HUES48 (cell line): Measurements from ENCODE around the gene APBA2.

Experiments
- H3K27ac ChIP-seq: one replicate; pipeline ENCODE4 v1.7.0; 2013; ENCODE audit warnings: low read depth, low read length, inconsistent platforms
- H3K27me3 ChIP-seq: 2 replicates; pipeline ENCODE4 v1.6.1; 2013; ENCODE audit warnings: mild to moderate bottlenecking, low read length; ENCODE audit not compliant: control insufficient read depth, insufficient read depth
- H3K36me3 ChIP-seq: 2 replicates; pipeline ENCODE4 v1.6.1; 2013; ENCODE audit warnings: low read length; ENCODE audit not compliant: control insufficient read depth, insufficient read depth
- H3K4me1 ChIP-seq: 2 replicates; pipeline ENCODE4 v1.6.1; 2013; ENCODE audit warnings: mild to moderate bottlenecking, low read length; ENCODE audit not compliant: control insufficient read depth, insufficient read depth
- H3K4me3 ChIP-seq: 2 replicates; pipeline ENCODE4 v1.5.1; 2013; ENCODE audit warnings: mild to moderate bottlenecking, low read depth, low read length
- H3K9ac ChIP-seq: 2 replicates; pipeline ENCODE4 v1.6.1; 2013; ENCODE audit warnings: mild to moderate bottlenecking, low read depth, low read length, moderate library complexity
- H3K9me3 ChIP-seq: 2 replicates; pipeline ENCODE4 v1.6.1; 2013; ENCODE audit warnings: low read length; ENCODE audit not compliant: control insufficient read depth, insufficient read depth

The APBA2 gene

DNA sequence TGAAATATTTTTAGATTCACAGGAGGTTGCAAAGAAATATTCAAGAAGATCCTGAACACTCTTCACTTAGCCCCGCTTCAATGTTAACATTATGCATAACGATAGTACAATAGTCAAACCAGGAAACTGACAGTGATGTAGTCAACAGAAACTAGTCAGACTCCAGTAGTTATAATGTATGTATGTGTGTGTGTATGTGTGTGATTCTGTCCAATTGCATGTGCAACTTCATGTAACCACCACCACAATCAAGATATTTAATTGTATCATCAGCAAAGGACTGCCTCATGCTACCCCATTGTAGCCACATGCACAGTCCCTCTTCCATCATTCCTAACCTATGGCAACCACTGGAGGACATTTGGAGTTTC lies 77.9 kb downstream of the APBA2 start:
- Histone ChIP-seq H3K4me3 (no peak overlapping the region), H3K36me3 (no peaks in the 10 kb centered on the region), H3K4me1 (no peaks in the 10 kb centered on the region), H3K9me3 (no peaks in the 10 kb centered on the region), H3K9ac (no peak overlapping the region), H3K27me3 (no peaks in the 10 kb centered on the region), H3K27ac (no peak overlapping the region)

DNA sequence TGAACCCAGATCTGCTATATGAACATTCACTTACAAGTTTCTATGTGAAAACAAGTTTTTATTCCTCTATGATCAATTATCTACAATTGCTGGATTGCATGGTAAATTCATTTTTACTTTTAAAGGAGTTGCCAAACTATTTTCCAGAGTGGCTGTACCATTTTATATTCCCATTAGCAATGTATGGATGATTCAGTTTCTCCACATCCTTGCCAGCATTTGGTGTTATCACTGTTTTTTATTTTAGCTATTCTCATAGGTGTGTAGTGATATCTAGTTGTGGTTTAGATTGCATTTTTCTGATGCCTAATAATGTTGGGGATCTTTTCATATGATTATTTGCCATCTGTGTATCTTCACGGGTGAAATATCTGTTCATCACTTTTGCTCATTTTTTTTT lies 78.3 kb downstream of the APBA2 start:
- H3K9me3 ChIP-seq: no peaks in the 10 kb centered on the region
- no peaks in the 10 kb centered on the region for H3K4me1 ChIP-seq
- H3K27ac ChIP-seq: no peak overlapping the region
- no peak overlapping the region for H3K9ac ChIP-seq
- H3K36me3 ChIP-seq: no peaks in the 10 kb centered on the region
- no peaks in the 10 kb centered on the region for H3K27me3 ChIP-seq
- no peak overlapping the region for H3K4me3 ChIP-seq

DNA sequence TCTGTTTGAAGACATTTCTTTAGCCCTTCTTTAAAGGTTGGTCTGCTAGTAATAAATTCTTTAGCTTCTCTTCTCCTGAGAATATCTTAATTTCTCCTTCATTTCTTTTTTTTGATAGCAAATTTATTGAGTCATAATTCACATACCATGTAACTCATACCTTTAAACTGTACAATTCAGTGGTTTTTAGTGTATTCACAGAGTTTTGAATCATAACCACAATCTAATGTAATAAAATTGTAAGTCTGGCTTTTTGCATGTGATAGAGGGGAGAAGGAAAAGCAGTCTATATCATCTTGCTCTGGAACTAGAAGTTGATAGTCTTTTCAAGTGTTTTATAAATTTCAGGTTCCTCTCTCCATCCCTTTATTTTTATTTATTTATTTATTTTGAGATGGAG lies 81.3 kb downstream of the APBA2 start:
- no peak overlapping the region for H3K27ac ChIP-seq
- no peak overlapping the region for H3K4me3 ChIP-seq
- no peaks in the 10 kb centered on the region for H3K4me1 ChIP-seq
- H3K9me3 ChIP-seq: no peaks in the 10 kb centered on the region
- H3K36me3 ChIP-seq: no peaks in the 10 kb centered on the region
- no peaks in the 10 kb centered on the region for H3K27me3 ChIP-seq
- no peak overlapping the region for H3K9ac ChIP-seq

DNA sequence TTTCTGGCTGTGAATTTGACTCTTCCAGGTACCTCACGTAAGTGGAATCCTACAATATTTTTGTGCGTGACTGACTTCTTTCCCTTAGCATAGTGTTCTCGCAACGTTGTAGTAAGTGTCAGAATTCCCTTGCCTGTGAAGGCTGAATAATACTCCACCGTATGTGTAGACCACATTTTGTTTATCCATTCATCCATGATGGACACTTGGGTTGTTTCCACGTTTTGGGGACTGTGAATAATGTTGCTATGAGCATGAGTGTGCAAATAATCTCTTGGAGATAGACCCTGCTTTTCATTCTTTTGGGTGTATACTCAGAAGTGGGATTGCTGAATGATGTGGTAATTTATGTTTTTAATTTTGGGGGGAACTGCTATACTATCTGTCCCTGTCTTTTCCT lies 82.2 kb downstream of the APBA2 start:
- Histone ChIP-seq H3K27me3 (no peaks in the 10 kb centered on the region), H3K36me3 (no peaks in the 10 kb centered on the region), H3K9ac (no peak overlapping the region), H3K4me3 (no peak overlapping the region), H3K9me3 (no peaks in the 10 kb centered on the region), H3K27ac (no peak overlapping the region), H3K4me1 (no peaks in the 10 kb centered on the region)

DNA sequence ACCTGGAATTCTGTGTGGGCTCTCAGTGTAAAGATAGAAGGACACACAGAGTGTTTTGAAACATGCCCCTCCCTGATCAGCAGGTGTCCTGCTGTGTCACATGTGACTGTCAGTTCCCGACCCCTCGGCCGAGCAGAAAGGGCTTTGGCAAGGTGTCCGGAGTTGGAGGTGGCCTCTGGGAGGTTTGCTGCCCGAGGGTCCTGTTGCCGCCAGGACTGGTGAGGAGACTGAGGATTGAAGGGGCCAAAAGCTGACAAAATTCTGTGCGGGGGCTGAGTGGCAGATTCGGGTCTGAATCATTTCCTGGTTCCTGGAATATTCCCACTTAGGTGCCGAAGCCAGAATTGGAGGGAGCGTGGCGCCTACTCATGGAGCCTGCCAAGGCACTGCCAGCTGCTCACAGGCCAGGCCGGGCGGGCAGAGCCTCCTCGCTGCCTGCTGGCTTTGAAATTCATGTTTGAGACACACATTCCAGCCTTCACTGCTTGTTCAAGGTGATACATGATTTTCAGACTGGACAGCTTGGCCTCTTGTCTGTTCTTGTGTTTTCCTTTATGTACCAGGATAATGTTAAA lies 83.8 kb downstream of the APBA2 start:
- no peaks in the 10 kb centered on the region for H3K4me1 ChIP-seq
- H3K36me3 ChIP-seq: no peaks in the 10 kb centered on the region
- no peaks in the 10 kb centered on the region for H3K9me3 ChIP-seq
- no peaks in the 10 kb centered on the region for H3K27me3 ChIP-seq
- no peak overlapping the region for H3K4me3 ChIP-seq
- H3K27ac ChIP-seq: no peak overlapping the region
- H3K9ac ChIP-seq: no peak overlapping the region

DNA sequence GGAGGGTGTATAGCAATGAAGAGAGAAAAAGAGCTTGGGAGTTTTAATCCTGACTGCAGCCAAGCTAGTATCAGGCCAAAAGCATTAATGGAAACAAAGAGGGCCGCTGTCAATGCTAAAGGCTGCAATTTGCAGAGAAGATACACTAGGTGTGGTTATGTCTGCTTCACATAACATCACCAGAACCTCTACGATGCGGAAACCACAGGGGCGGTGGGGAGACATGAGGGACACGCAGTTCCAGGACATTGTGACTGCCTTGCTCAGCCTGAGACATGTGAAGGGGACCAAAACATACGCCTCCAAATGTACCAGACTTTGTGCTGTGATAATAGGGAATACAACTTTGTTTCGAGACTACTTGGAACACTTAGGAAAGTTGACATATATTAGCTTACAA lies 88.4 kb downstream of the APBA2 start:
- Histone ChIP-seq H3K9ac (no peak overlapping the region), H3K4me3 (no peak overlapping the region)

DNA sequence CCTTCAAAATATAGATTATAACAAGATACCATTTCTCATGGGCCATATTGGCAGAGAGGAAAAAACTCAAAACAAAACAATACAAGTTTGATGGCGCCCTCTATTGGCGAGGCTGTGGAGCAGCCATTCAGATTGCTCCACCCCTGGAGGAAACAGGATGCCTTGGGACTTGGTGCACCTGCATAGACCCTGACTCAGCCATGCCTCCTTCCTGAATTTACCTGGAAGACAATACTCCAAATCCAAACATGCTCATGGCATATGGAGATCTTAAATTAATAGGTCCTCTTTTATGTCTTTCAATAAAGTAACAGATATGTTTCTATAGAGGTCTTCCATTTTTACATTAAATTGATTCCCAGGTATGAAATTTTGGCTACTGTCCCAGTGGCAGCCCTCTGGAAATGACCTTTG lies 90.0 kb downstream of the APBA2 start:
- Histone ChIP-seq H3K9ac (no peak overlapping the region), H3K4me1 (no peaks in the 10 kb centered on the region), H3K9me3 (no peaks in the 10 kb centered on the region), H3K27ac (no peak overlapping the region), H3K4me3 (no peak overlapping the region), H3K27me3 (no peaks in the 10 kb centered on the region), H3K36me3 (no peaks in the 10 kb centered on the region)

More for the DNA sequence above, 88.4 kb downstream of the APBA2 start:
- Histone ChIP-seq H3K27me3 (no peaks in the 10 kb centered on the region), H3K27ac (no peak overlapping the region), H3K4me1 (no peaks in the 10 kb centered on the region), H3K9me3 (no peaks in the 10 kb centered on the region), H3K36me3 (no peaks in the 10 kb centered on the region)

DNA sequence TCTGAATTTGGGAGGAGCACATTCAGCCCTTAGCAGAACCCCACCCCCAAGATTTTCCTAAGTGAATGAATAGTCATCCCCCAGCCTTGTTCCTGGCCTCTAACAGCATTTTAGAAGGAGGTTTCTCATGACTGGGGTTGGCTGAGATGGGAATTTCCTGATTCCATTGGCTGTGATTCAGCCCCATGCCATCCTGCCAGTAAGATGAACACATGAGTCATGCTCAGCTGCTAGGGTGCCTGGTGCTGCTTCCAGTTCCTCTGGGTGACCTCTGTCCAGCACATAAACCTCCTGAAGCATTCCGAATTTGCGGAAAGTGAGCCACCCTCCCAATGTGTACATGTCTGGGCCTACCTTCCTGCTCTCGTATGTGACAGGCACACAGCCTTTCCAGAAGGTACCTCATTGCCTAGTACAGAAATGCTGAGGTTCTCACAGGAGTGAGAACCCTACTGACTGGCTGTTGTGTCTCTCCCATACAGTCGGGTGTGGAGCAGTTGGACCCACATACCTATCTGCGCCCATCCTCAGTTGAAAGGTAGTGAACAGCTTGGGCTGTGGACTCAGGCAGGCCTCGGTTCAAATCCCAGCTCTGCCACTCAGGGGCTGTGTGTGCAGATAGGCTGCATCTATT lies 91.7 kb downstream of the APBA2 start:
- Histone ChIP-seq H3K4me1 (no peaks in the 10 kb centered on the region), H3K27ac (no peak overlapping the region), H3K27me3 (no peaks in the 10 kb centered on the region), H3K9ac (no peak overlapping the region), H3K36me3 (no peaks in the 10 kb centered on the region), H3K9me3 (no peaks in the 10 kb centered on the region), H3K4me3 (no peak overlapping the region)

DNA sequence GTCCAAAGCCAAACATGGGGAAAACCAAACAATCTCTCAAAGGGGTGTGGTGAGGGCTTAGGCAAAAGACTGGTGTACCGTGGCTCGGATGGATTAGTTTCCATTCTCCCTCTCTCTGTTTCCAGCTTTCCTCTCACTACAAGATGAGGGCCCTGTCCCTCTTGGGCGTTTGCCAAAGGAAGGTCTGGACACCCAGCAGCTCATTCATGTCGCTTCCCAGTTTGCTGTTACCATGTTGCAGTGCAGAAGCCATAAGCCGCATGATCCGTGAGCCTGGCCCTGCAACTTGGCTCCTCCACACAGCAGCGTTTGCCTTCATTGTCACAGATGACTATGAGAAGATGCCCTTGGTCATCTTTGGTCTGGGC lies 92.2 kb downstream of the APBA2 start:
- H3K27ac ChIP-seq: no peak overlapping the region
- H3K4me3 ChIP-seq: no peak overlapping the region
- no peaks in the 10 kb centered on the region for H3K36me3 ChIP-seq
- H3K9ac ChIP-seq: no peak overlapping the region
- no peaks in the 10 kb centered on the region for H3K27me3 ChIP-seq
- no peaks in the 10 kb centered on the region for H3K9me3 ChIP-seq
- no peaks in the 10 kb centered on the region for H3K4me1 ChIP-seq

DNA sequence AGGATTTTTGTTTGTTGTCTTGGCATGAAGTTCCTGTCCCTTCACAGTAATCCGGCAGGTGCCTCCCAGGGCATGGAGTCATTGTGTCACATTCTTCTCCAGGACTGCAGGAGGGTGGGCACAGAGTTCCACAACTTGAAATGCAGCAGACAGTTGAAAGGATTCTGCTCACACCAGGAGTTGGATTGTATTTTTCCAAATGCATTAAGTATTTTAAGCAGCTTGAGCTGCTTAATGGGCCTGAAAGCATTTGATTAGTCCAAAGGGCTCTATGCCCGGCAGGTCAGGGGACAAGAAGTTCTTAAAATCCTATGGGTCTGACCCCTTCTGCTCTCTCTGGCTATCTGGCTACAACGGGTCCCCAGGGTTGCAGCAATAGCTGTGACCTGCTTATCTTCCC lies 92.9 kb downstream of the APBA2 start:
- no peak overlapping the region for H3K9ac ChIP-seq
- no peak overlapping the region for H3K27ac ChIP-seq
- H3K4me3 ChIP-seq: no peak overlapping the region
- no peaks in the 10 kb centered on the region for H3K4me1 ChIP-seq
- no peaks in the 10 kb centered on the region for H3K27me3 ChIP-seq
- no peaks in the 10 kb centered on the region for H3K36me3 ChIP-seq
- H3K9me3 ChIP-seq: no peaks in the 10 kb centered on the region

DNA sequence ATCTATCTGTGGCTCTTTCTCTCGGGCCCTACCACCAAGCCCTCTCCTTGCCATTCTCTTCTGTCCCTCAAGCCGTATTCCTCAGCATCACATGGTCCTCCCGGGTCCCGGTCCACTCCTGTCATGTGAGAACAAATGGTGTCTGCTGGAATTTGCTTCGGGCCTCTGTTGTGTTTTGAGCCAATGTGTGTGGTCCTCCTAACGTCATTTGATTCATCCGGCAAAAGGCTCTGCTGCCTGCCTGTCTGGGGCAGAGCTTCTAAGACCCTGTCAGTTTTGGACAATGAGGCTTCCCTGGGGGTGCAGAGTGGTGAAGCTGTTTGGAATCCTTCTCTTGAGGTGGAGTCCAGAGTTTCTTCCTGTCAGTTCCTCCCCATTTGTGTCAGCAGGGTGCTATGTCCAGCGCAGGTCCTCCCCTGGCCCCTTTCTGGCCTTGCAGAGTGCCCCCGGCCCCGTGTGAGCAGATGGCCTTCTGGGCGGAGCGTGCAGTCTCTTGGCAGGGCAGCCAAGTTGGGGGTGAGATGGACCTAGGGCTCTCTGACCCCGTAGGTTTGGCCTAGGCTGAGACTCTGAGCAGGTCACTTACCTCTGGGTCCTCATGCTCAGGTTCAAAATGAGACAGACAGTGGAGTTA lies 93.6 kb downstream of the APBA2 start:
- Histone ChIP-seq H3K27ac (no peak overlapping the region), H3K4me3 (no peak overlapping the region), H3K27me3 (no peaks in the 10 kb centered on the region), H3K9ac (no peak overlapping the region), H3K36me3 (no peaks in the 10 kb centered on the region), H3K4me1 (no peaks in the 10 kb centered on the region), H3K9me3 (no peaks in the 10 kb centered on the region)
